GM18511 (cell line): Measurements from ENCODE around the gene ECT2L.

Experiments used
- ATAC-seq: cut with Tn5 transposase; IDR thresholded peaks from one replicate; pipeline ENCODE4 v1.9.1; 2021; ENCODE audit warnings: mild to moderate bottlenecking, moderate library complexity; ENCODE audit not compliant: unreplicated experiment

ECT2L gene

GRCh38 chr6:138849791-138850190 is 53.9 kb downstream of the ECT2L start:
- ATAC-seq: no peak

- ATAC-seq: no peak
Observed at GRCh38 chr6:138856654-138857053, 60.8 kb downstream of the ECT2L start.

GRCh38 chr6:138857775-138858174 is 61.9 kb downstream of the ECT2L start:
- ATAC-seq: no peak

- no peak for ATAC-seq
Observed at GRCh38 chr6:138862456-138862855, 66.6 kb downstream of the ECT2L start.

GRCh38 chr6:138863321-138863720 is 67.4 kb downstream of the ECT2L start:
- ATAC-seq: no peak

- ATAC-seq: no peak
Observed at GRCh38 chr6:138864343-138864890, 68.5 kb downstream of the ECT2L start.

GRCh38 chr6:138865480-138866109 is 69.7 kb downstream of the ECT2L start:
- ATAC-seq: no peak

GRCh38 chr6:138868181-138868580 is 72.3 kb downstream of the ECT2L start:
- no peak for ATAC-seq

GRCh38 chr6:138869398-138869797 is 73.5 kb downstream of the ECT2L start:
- no peak for ATAC-seq

GRCh38 chr6:138873191-138873590 is 77.3 kb downstream of the ECT2L start:
- ATAC-seq: no peak

GRCh38 chr6:138882369-138883017 is 86.6 kb downstream of the ECT2L start:
- ATAC-seq: peak; percentile 82

- ATAC-seq: no peak
Observed at GRCh38 chr6:138885156-138885819, 89.4 kb downstream of the ECT2L start.

GRCh38 chr6:138891255-138891986 is 95.5 kb downstream of the ECT2L start:
- no peak for ATAC-seq

- no peak for ATAC-seq
Observed at GRCh38 chr6:138896104-138896756, 100.3 kb downstream of the ECT2L start.

GRCh38 chr6:138897031-138897430 is 101.1 kb downstream of the ECT2L start:
- ATAC-seq: no peak

- no peak for ATAC-seq
Observed at GRCh38 chr6:138907167-138907566, 111.3 kb downstream of the ECT2L start.

GRCh38 chr6:138909511-138909910 is 113.6 kb downstream of the ECT2L start:
- ATAC-seq: no peak

GRCh38 chr6:138909975-138910374 is 114.1 kb downstream of the ECT2L start:
- ATAC-seq: no peak

GRCh38 chr6:138912308-138912707 is 116.4 kb downstream of the ECT2L start:
- no peak for ATAC-seq

GRCh38 chr6:138914701-138915100 is 118.8 kb downstream of the ECT2L start:
- ATAC-seq: no peak

GRCh38 chr6:138920906-138921305 is 125.0 kb downstream of the ECT2L start:
- ATAC-seq: no peak
